Measurements from ENCODE around the gene SLC22A16. TPM values are rescaled to one million over a fixed set of nuclear protein-coding genes. Genes with fewer than 3 reads are reported as not detected.

SLC22A16 gene
- total and polyA plus RNA-seq, 2 of the 13 experiments (the other 11 are each of a cell fraction or from before 2014, with no cell fraction given), result 0.04 TPM; not detected in 1

GRCh38 chr6:110520209-110520965, 44.0 kb upstream of the SLC22A16 start (continued):
- TF ChIP-seq ZNF710 (CRISPR knock-in tag; IDR thresholded peaks at IDR 0.05; ENCODE audit: borderline replicate concordance), result no peak
- TF ChIP-seq SAP130 (CRISPR knock-in tag; IDR thresholded peaks at IDR 0.05; ENCODE audit: low read depth), result 0 out of 2 replicates have a peak, but pooled peaks have one; percentile 34
- TF ChIP-seq PAXIP1 (CRISPR knock-in tag; conservative IDR thresholded peaks at IDR 0.05), result peak; percentile 60; the same call in 1 of the 2 replicates
- TF ChIP-seq HOXA3 (CRISPR knock-in tag; IDR thresholded peaks at IDR 0.05), result peak; percentile 24; the same call in 1 of the 2 replicates
- no peak for TF ChIP-seq ARNT (IDR thresholded peaks at IDR 0.05)
- peak; percentile 62 for TF ChIP-seq HNF4G (IDR thresholded peaks at IDR 0.05; ENCODE audit: borderline replicate concordance, low read depth, low read length)
- no peak for TF ChIP-seq HNF4G (CRISPR knock-in tag; IDR thresholded peaks at IDR 0.05; ENCODE audit: borderline replicate concordance, low read depth)
- no peak for TF ChIP-seq RBFOX2 (IDR thresholded peaks at IDR 0.05; ENCODE audit: low read depth, low read length)
- no peak for TF ChIP-seq ISL2 (CRISPR knock-in tag; IDR thresholded peaks at IDR 0.05)
- 0 out of 2 replicates have a peak, but pooled peaks have one; percentile 27 for TF ChIP-seq PHF21A (CRISPR knock-in tag; IDR thresholded peaks at IDR 0.05)
- TF ChIP-seq POLR2G (IDR thresholded peaks at IDR 0.05; ENCODE audit: low read depth, low read length), result 0 out of 2 replicates have a peak, but pooled peaks have one; percentile 32
- 0 out of 2 replicates have a peak, but pooled peaks have one; percentile 30 for TF ChIP-seq SOX5 (CRISPR knock-in tag; IDR thresholded peaks at IDR 0.05; ENCODE audit: borderline replicate concordance)
- TF ChIP-seq HNF1B (CRISPR knock-in tag; IDR thresholded peaks at IDR 0.05), result no peak

All from HepG2 (cell line).